GM13977 (cell line): Measurements from ENCODE around the gene SSC4D.
"Not testable (repeated sequence)": the region's sequence is repeated elsewhere in the genome, so short reads cannot be mapped to it uniquely, and the experiment has no call there.

Source experiments
- DNase-seq: peaks from one replicate; pipeline ENCODE4 v3.0.0; 2012; ENCODE audit warnings: low spot score
- in situ Hi-C: fragments of 300-500 bp; cut with MboI; formaldehyde crosslinking; loops from one replicate; pipeline ENCODE4 v1.12.0; 2022; ENCODE audit warnings: low sequenced_read_pairs, low pct_unique_long_range_greater_than_20kb, mixed read lengths, inconsistent platforms; ENCODE audit not compliant: unreplicated experiment
- TF ChIP-seq, protein P1 (sequence below): IDR thresholded peaks from 2 replicates; pipeline ENCODE4 v1.5.1; 2012; ENCODE audit warnings: mild to moderate bottlenecking, control low read depth; ENCODE audit not compliant: insufficient read depth; ENCODE audit errors: extremely low read depth, missing control alignments

Gene SSC4D

DNA sequence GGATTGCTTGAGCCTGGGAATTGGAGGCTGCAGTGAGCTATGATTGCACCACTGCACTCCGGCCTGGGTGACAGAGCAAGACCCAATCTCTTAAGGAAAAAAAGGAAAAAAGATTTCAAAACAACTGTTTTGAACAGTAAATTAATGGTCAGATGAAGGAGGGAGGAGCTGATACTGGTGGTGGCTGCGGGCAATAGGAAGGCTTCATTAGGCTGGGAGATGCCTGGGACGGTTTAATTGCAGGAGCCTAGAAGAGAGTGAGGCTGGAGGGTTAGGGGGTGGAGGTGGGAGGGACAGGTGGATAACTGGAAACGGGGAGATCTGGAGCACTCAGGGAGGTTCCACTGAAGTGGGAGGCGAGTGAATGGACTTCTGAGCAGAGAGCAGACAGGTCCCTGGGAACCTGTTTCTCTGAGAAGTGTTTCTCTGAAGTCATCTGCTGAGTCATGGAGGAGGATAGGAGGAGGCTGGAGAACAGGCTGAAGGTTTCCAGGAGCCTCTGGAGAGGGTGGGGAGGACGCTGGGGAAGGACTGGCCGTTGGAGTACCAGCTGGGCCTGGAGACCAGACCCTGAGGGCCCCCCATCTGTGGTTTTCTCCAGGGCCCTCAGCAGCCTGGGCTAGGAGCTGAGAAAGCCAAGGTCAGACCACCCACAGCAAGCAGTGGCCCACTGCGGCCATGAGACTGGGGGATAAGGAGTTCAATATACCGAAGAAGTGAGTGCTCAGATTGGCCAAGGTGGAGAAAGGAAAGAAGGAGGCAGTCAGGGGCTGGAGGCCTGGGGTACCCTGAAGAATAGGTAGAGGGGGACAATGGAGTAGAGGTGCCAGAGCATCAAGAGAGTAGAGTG lies 36.3 kb downstream of the SSC4D start:
- DNase-seq, result no peak
- in situ Hi-C loops, result no loop called here
- TF ChIP-seq, protein P1, sequence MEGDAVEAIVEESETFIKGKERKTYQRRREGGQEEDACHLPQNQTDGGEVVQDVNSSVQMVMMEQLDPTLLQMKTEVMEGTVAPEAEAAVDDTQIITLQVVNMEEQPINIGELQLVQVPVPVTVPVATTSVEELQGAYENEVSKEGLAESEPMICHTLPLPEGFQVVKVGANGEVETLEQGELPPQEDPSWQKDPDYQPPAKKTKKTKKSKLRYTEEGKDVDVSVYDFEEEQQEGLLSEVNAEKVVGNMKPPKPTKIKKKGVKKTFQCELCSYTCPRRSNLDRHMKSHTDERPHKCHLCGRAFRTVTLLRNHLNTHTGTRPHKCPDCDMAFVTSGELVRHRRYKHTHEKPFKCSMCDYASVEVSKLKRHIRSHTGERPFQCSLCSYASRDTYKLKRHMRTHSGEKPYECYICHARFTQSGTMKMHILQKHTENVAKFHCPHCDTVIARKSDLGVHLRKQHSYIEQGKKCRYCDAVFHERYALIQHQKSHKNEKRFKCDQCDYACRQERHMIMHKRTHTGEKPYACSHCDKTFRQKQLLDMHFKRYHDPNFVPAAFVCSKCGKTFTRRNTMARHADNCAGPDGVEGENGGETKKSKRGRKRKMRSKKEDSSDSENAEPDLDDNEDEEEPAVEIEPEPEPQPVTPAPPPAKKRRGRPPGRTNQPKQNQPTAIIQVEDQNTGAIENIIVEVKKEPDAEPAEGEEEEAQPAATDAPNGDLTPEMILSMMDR, result no peak

DNA sequence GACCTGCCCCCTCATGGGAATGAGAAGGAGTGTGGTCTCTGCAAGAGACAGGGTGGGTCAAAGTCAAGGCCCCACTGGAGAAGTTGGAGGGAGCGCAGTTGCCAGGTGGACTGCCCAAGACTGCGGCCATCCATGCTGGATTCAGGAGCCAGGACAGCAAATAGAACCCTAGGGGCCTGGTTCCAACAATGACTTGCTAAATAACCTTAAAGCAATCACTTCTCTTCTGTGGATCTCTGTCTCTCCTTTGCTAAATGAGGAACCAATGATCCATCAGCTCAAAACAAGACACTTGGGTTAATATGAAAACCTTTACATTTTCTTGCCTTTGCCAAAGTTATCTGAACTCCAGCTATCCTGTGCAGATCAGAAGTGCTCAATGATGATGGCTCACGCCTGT lies 38.1 kb downstream of the SSC4D start:
- DNase-seq, result no peak
- TF ChIP-seq, protein P1, result no peak
- in situ Hi-C loops, result no loop called here

DNA sequence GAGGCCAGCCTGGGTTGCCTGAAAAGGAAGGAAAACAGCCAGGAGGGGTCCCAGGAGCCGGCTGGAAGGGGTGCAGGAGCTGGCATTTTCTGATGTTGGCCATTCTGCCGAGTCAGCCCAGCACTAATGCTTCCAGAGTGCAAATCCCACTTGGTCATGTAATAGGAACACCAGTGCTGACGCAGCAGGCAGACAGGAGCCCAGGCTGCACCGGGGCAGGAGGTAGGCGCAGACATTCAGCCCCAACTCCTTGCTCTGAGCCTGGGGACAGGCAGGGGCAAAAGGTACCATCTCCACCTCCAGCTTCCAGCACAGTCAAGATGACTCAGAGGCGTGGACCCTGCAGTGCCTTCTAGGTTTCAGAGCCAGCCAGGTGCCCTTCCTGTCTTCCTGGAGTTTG lies 40.5 kb downstream of the SSC4D start:
- no peak for DNase-seq
- TF ChIP-seq, protein P1, result no peak
- in situ Hi-C loops, result no loop called here

DNA sequence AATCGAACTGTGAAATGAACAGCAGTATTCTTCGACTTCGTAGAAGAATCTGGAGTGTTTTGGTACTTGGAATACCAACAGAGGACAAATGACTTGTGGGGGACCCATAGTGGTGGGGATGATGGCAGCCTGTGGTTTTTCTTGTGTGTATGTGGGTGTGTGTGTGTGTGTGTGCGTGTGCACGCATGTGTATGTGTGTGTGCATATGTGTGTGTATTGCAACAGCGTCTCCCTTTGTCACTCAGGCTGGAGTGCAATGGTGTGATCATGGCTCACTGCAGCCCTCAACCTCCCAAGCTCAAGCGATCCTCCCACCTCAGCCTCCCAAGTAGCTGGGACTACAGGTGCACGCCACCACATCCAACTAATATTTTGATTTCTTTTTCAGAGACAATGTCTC lies 41.3 kb downstream of the SSC4D start:
- TF ChIP-seq, protein P1, result no peak
- DNase-seq, result no peak
- in situ Hi-C loops, result no loop called here

DNA sequence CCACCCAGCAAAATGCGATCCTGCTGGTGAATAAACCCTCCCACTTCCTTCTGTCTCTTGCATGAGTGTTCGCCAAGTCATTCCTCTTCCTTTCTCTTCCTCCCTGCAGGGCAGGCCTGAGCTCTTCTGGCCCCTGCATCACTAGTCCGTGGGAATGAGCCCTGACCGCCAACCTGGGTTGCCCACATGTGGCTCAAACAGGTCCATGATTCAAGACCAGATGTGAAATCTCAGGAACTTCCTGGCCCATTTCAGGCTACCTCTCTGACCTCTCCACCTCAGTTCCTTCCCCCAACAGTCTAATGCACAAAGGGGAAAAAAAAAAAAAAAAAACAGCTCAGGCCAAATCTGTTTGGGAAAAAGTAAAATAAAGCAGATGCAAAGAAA lies 45.3 kb downstream of the SSC4D start:
- in situ Hi-C loops, result no loop called here
- TF ChIP-seq, protein P1, result no peak
- no peak for DNase-seq

DNA sequence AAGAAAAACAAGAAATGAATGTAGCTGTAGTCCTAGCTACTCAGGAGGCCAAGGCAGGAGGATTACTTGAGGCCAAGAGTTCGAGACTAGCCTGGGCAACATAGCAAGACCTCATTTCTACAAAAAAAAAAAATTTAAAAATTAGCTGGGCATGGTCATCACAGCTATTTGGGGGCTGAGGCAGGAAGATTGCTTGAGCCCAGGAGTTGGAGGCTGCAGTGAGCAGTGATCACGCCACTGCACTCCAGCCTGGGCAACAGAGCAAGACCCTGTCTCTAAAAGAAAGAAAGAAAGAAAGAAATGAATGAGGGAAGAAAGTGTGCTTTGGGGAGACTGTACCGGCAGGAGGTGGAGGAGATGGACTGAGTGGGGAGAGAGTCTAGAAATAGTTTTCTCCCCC lies 45.7 kb downstream of the SSC4D start:
- in situ Hi-C loops, DNase-seq: not testable (repeated sequence)

DNA sequence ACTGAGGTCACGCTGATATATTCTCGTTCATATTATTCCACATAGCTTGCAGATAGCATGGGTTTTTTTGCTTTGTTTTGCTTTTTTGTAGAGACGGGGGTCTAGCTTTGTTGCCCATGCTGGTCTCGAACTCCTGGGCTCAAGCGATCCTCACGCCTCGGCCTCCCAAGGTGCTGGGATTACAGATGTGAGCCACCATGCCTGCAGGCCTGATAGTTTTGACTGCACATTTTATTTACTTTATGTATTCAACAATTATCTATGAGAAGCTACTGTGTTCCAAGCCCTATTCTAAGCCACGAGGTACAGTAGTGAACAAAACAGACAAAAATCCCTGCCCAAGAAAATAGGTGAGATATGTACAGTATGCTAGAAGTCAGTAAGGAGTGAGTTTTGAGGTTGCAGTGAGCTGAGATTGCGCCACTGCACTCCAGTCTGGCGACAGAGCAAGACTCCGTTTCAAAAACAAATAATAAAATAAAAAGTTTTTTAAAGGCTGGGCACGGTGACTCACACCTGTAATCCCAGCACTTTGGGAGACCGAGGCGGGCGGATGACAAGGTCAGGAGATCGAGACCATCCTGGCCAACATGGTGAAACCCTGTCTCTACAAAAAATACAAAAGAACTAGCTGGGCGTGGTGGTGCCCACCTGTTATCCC lies 49.4 kb downstream of the SSC4D start:
- TF ChIP-seq, protein P1, result no peak
- DNase-seq, result no peak
- in situ Hi-C loops, result no loop called here
